IPS DF 6.9 (cell line): ENCODE results near the gene PNPLA7.
"Not testable (repeated sequence)": the region's sequence is repeated elsewhere in the genome, so short reads cannot be mapped to it uniquely, and the experiment has no call there.

Experiments
- DNase-seq: peaks from one replicate; pipeline ENCODE4 v3.0.0-alpha.2; 2013; ENCODE audit warnings: low read depth, low spot score
- H3K27ac ChIP-seq: one replicate; pipeline ENCODE4 v1.5.1; 2013; ENCODE audit warnings: low read length, control low read depth
- H3K27me3 ChIP-seq: 2 replicates; pipeline ENCODE4 v1.6.1; 2013; ENCODE audit warnings: mild to moderate bottlenecking, low read length; ENCODE audit not compliant: control insufficient read depth, insufficient read depth
- H3K36me3 ChIP-seq: 2 replicates; pipeline ENCODE4 v1.6.1; 2013; ENCODE audit warnings: low read length; ENCODE audit not compliant: control insufficient read depth, insufficient read depth
- H3K4me1 ChIP-seq: 2 replicates; pipeline ENCODE4 v1.6.1; 2013; ENCODE audit warnings: low read length; ENCODE audit not compliant: control insufficient read depth, insufficient read depth
- H3K4me3 ChIP-seq: 2 replicates; pipeline ENCODE4 v1.5.1; 2013; ENCODE audit warnings: mild to moderate bottlenecking, low read length
- H3K9me3 ChIP-seq: 2 replicates; pipeline ENCODE4 v1.6.1; 2013; ENCODE audit warnings: low read length, inconsistent platforms; ENCODE audit not compliant: control insufficient read depth, insufficient read depth
- WGBS: extraction: QIAGEN DNeasy Blood & Tissue Kit; methylation state at CpG from one replicate; pipeline ENCODE4 v1.1.7; 2013; ENCODE audit warnings: mixed read lengths, missing lambda C conversion rate; ENCODE audit not compliant: insufficient read length, insufficient coverage; 5-methylcytosine and 5-hydroxymethylcytosine counted together

The PNPLA7 gene

DNA sequence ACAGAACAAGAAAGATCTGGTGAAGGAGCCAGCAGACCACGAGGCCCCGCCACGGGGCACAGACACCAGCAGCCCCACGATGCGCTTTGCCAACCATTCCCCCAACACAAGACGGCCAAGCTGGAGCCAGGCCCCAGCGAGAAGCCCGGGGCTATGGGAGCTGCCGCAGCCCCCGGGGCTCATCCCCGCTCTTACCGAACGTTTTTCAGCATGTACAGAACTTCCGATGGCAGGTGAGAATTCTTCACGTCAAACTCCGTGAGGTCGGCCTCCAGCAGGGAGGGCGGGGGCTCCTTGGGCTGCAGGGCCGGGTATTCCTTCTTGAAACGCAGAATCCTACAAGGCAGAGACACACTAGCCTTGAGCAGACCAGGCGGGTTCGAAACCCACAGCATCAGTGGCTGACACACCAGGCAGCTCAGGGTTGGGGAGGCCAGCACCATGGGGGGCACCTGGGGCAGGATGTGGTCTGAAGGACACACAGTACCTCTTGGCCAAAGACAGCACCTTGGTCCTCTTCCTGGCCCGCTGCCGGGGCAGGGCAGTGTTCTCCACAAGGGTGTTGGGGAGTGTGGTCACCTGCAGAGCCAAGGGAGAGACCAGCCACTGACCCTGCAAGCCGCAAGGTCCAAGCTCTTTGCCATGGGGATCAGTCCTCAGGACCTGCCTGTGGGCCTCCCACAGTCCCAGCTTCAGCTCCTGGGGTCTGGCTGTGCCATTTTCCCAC lies 6.8 kb downstream of the PNPLA7 start:
- Histone ChIP-seq H3K4me1 (no peaks in the 10 kb centered on the region), H3K9me3 (no peaks in the 10 kb centered on the region), H3K4me3 (no peak overlapping the region), H3K27ac (no peak overlapping the region), H3K36me3 (no peaks in the 10 kb centered on the region), H3K27me3 (no peaks in the 10 kb centered on the region)
- WGBS, result no CpG with 5 or more reads among the region's 25 CpGs
- no peak for DNase-seq

DNA sequence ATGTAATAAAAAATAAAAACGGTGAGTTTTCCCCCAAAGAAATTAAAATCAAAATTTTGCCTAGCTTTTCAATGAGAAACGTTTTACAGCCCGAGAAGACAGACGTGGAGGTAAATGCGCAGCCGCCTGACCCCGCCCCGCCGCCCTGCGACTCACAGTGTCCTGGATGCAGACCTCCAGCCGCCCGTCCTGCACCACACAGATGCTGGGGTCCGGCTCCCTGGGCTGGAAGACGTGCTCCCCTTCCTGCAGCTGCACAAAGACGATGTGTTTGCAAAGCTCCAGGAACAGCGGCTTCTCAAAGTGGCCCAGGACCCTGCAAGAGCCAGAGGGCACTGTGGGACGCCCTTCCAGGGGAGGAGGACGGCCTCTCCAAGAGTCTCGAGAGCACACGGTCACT lies 7.7 kb downstream of the PNPLA7 start:
- Histone ChIP-seq H3K36me3 (no peaks in the 10 kb centered on the region), H3K27ac (no peak overlapping the region), H3K4me1 (no peaks in the 10 kb centered on the region), H3K27me3 (no peaks in the 10 kb centered on the region), H3K4me3 (no peak overlapping the region), H3K9me3 (no peaks in the 10 kb centered on the region)
- WGBS, result no CpG with 5 or more reads among the region's 20 CpGs
- DNase-seq, result no peak

DNA sequence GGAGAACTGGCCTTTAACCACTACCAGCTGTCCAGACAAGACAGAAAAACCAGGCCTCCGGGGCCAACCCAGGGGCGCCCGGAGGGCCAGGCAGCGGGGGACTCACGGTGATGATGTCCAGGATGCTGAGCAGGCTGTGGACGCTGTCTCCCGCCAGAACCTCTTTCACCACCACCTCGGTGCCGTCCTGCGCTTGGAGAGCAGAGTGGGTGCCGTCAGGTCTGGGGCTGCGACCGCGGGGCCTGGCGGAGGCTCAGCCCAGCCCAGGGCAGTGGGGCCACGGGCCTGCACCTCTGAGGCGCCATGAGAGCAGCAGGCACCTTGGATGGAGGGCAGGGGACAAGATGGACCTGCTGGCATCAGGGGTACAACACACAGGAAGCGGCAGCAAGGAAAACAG lies 9.7 kb downstream of the PNPLA7 start:
- WGBS, result no CpG with 5 or more reads among the region's 18 CpGs
- no peaks in the 10 kb centered on the region for H3K4me1 ChIP-seq

DNA sequence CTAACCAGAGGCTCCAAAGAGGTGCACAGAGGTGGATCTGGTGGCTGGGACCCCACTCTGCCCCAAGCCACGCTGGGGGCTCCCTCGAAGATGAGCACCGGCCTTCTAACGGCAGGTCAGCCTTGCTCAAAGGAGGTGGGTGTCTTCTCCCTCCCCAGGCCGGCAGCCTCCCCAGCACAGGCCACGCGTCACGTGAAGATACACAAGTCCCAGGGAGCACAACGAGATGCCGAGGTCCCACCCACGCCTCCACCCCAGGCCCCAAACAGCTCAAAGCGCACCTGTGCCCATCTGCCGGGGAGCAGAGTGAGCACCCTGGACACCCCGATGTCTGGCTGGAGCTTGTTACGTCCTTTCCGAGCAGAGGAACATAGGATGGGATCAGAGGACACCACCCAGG lies 12.1 kb downstream of the PNPLA7 start:
- no peak overlapping the region for H3K27ac ChIP-seq
- H3K27me3 ChIP-seq, result no peaks in the 10 kb centered on the region
- no peak for DNase-seq
- WGBS, result no CpG with 5 or more reads among the region's 16 CpGs
- H3K4me3 ChIP-seq, result no peak overlapping the region
- no peaks in the 10 kb centered on the region for H3K9me3 ChIP-seq
- no peaks in the 10 kb centered on the region for H3K4me1 ChIP-seq
- H3K36me3 ChIP-seq, result no peaks in the 10 kb centered on the region

More for the DNA sequence above, 9.7 kb downstream of the PNPLA7 start:
- Histone ChIP-seq H3K36me3 (no peaks in the 10 kb centered on the region), H3K9me3 (no peaks in the 10 kb centered on the region), H3K27me3 (no peaks in the 10 kb centered on the region), H3K4me3 (no peak overlapping the region), H3K27ac (no peak overlapping the region)
- no peak for DNase-seq

DNA sequence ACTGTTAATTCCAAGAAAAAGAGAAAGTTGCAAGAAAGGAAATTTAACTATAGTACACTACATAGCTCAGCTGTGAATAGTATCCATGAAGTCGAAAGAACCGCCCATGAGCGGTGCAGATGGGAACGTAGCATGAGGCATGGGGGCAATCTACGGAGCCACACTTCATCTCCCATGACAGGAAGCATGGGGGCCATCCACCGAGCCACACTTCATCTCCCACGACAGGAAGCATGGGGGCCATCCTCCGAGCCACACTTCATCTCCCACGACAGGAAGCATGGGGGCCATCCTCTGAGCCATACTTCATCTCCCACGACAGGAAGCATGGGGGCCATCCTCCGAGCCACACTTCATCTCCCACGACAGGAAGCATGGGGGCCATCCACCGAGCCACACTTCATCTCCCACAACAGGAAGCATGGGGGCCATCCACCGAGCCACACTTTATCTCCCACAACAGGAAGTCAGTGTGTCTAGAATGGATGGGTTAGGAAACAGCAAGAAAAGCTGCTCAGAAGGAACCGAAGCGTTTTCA lies 13.5 kb downstream of the PNPLA7 start:
- H3K27ac ChIP-seq, H3K36me3 ChIP-seq, DNase-seq, H3K4me1 ChIP-seq, H3K9me3 ChIP-seq, H3K27me3 ChIP-seq, H3K4me3 ChIP-seq: not testable (repeated sequence)
- WGBS, result no CpG with 5 or more reads among the region's 16 CpGs

DNA sequence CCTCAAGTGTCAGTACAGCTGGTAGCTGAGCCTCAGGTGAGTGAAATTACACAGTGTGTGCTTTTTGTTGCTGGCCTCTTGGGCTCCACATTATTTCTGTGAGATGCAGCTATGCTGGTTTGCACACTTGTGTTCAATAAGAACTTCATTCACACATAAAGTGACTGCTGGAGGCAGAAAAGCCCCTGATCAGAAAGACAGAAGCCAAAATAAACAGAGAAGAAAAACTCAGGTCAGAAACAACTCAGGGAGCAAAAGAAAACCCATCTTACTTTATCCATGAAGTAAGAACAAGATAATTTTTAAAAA lies 15.1 kb downstream of the PNPLA7 start:
- Histone ChIP-seq H3K4me3 (no peak overlapping the region), H3K27ac (no peak overlapping the region), H3K4me1 (no peaks in the 10 kb centered on the region), H3K9me3 (no peaks in the 10 kb centered on the region), H3K36me3 (no peaks in the 10 kb centered on the region), H3K27me3 (no peaks in the 10 kb centered on the region)
- no peak for DNase-seq

DNA sequence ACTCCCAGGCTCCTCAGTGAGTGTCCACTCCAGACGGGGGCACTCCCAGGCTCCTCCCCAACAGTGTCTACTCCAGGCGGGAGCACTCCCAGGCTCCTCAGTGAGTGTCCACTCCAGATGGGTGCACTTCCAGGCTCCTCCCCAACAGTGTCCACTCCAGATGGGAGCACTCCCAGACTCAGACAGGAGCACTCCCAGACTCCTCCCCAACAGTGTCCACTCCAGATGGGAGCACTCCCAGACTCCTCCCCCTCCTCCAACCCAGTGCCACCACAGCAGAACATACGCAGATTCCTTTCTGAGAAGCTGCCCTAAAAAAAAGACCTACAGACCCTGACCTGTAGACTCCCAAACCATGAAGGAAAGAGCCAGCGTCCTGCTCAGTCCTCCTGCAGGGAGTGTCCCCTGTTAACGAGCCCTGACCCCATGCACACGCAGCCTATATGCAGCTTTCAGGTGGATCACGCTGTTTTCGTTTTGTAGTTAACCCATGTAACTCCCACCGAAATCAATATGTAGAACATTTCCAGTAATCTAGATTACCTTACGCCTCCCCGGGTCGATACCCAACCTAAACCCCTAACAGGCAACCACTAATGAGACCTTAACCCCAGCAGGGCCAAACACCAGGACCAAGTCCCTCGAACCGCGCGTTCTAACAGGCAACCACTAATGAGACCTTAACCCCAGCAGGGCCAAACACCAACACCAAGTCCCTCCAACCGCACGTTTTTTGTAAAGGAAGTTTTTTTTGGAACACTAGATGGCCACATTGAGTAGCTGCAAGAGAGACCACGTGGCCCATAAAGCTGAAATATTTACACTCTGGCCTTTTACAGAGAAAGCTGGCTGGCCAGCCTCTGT lies 15.7 kb downstream of the PNPLA7 start:
- peak; percentile 31 for DNase-seq
- no peaks in the 10 kb centered on the region for H3K27me3 ChIP-seq
- H3K4me3 ChIP-seq, result no peak overlapping the region
- no peaks in the 10 kb centered on the region for H3K9me3 ChIP-seq
- H3K4me1 ChIP-seq, result no peaks in the 10 kb centered on the region
- no peak overlapping the region for H3K27ac ChIP-seq
- WGBS, result no CpG with 5 or more reads among the region's 19 CpGs
- H3K36me3 ChIP-seq, result no peaks in the 10 kb centered on the region

DNA sequence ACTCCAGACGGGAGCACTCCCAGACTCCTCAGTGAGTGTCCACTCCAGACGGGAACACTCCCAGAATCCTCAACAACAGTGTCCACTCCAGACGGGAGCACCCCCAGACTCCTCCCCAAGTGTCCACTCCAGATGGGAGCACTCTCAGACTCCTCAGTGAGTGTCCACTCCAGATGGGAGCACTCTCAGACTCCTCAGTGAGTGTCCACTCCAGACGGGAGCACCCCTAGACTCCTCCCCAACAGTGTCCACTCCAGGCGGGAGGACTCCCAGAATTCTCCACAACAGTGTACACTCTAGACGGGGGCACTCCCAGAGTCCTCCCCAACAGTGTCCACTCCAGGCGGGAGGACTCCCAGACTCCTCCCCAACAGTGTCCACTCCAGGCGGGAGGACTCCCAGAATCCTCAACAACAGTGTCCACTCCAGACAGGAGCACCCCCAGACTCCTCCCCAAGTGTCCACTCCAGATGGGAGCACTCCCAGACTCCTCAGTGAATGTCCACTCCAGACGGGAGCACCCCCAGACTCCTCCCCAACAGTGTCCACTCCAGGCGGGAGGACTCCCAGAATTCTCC lies 17.2 kb downstream of the PNPLA7 start:
- H3K9me3 ChIP-seq, H3K4me3 ChIP-seq, H3K27ac ChIP-seq, H3K36me3 ChIP-seq, H3K27me3 ChIP-seq, DNase-seq, H3K4me1 ChIP-seq: not testable (repeated sequence)
- no CpG with 5 or more reads among the region's 10 CpGs for WGBS

DNA sequence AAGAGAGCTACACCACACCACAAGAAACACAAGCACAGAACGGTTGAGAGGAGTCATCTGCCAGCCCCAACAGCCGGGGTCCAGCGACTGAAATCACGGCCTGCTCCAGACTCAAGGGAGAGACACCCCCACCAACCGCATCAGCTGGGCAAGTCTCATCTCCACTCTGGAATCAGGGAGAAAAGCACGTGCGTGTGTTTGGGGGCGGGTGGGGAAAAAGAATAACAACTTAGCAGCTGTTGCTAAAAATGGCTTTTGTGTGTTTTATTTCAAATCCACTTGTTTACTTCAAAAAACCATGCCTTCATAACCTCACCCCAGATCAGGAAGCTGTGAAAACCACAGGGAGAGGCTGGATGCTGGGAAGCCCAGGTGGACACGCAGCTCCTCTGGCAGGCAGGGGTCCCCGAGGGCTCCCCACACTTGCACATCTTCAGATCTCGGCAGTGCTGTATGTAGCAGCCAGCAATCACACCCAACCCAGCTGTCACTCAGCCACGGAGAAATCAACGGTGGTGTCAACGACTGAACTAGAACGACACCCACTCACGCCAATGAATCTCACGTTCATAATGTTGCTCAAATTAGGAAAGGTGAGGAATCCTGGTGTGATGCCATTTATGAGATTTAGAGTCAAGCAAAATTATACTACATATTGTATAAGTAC lies 19.0 kb downstream of the PNPLA7 start:
- no peak overlapping the region for H3K4me3 ChIP-seq
- no CpG with 5 or more reads among the region's 17 CpGs for WGBS
- DNase-seq, result no peak
- no peaks in the 10 kb centered on the region for H3K36me3 ChIP-seq
- no peaks in the 10 kb centered on the region for H3K9me3 ChIP-seq
- no peak overlapping the region for H3K27ac ChIP-seq
- no peaks in the 10 kb centered on the region for H3K27me3 ChIP-seq
- no peaks in the 10 kb centered on the region for H3K4me1 ChIP-seq

DNA sequence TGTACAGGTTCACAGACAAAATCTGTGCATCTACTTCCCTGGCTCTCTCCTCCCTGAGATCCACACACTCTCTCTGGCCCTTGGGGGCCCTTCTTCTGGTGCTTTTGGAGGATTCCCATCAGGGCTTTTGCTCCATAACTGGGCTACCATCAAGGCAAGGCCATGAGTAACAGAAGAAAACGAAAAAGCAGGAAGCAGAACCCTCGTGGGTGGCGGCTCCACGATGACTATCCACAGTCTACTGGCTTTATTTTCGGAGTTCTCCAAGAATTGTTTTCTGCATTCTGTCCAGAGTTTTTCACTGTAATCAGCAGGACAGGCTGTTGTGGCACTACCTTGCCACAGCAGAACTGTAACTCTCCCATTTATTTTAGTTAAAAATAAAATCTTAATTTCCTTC lies 19.9 kb downstream of the PNPLA7 start:
- Histone ChIP-seq H3K9me3 (no peaks in the 10 kb centered on the region), H3K4me3 (no peak overlapping the region), H3K36me3 (no peaks in the 10 kb centered on the region), H3K27me3 (no peaks in the 10 kb centered on the region), H3K27ac (no peak overlapping the region), H3K4me1 (no peaks in the 10 kb centered on the region)
- WGBS, result no CpG with 5 or more reads among the region's 5 CpGs
- no peak for DNase-seq
